NCI-H748 (cell line): ENCODE measurements around the gene SPHK1.

Experiments used
- DNase-seq: peaks from one replicate; lab custom pipeline; 2025; ENCODE audit not compliant: unreplicated experiment; lab: John Stamatoyannopoulos, UW

The SPHK1 gene

DNA sequence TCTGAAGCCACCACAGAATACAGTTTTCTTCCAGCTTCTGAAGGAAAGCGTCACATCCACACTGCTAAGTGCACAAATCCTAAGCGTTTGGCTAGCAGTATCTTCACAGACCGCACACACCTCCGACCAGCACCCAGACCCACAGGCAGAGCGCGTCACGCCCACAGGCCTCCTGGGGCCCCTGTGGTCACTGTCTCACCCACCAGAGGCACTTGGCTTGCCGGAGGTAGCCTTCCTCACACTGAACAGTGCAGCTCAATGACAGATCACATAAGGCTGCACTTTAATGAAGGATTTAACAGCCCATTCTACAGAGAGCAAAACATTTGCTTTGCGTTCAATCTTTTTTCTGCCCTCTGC, 21.2 kb downstream of the SPHK1 start:
- no peak for DNase-seq

DNA sequence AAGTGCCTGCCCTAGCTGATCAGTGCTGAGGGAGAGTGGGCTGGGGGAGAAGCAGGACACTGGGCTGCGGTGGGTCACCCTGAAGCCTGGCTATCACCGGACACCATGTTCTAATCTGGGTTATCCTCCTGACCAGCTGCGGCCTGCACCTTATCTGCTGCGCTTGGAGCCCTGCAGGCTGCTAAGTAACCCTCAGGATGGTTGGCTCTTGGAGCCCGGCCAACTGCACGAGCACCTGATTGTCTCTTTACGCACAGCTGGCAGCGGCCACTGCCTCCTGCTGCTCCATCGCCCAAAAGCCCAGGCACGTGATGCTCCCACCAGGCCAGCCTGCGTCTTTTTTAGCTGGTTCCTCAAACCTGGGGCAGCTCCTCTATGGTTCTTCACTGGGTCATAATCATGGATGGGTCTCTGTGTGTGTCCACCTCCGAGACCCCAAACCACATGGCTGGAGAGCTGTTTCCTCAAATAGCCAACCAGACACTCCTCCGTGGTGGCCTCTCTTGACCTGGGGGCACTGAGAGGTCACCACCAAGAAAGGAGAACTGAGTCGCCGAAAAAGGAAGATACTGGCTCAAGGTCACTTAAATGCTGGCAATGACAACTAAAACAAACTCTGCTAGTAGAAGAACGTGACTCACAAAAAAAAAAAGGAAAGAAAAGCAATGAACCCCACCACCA, 21.7 kb downstream of the SPHK1 start:
- peak; percentile 22 for DNase-seq

DNA sequence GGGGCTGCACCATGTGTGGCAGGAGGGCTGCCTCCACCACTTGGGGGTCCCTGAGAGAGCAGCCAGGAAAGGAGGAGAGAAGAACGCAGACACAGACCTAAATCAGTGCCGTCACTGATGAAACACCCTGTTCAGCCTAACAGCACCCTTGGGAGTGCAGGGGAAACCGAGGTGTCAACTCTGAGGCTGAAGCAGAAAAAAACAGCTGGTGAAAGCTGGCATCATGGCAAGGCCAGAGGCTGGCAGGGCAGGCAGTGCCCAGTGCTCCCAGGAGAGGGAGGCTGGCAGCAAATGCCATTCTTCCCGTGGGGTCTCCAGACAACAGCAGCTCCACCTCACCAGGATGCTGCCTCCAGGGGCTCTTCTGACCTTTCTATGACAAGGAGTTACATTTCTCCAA, 23.1 kb downstream of the SPHK1 start:
- no peak for DNase-seq

- peak; percentile 42 for DNase-seq
These were observed 23.8 kb downstream of the SPHK1 start for GRCh38 chr17:76408037-76408849.

DNA sequence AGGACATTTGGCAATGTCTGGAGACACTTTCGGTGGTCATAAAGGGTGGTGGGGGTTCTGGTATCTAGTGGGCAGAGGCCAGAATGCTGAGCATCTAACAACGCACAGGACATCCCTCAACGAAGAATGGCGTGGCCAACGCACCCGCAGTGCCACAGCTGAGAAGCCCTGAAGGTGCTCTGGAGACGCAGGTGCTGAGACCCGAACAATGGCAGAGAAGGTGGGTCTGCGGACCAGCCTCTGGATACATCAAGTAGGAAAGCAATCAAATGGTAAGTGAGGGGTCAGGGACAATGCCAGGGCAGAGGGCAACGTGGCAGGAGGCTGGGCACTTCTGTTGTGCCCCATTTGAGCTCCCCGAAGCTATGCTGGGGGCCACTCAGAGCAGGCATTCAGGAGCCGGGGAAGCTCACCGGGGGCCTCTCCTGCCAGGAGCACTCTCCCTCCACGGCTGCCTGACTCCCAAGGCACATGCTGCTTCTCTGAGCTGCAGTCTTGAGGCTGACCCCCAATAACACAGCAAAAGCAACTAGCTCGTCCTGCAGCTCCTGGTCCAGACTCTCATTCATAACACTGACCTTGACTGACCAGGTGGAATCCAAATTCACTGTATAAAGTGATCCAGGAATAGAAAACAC, 26.0 kb downstream of the SPHK1 start:
- no peak for DNase-seq

GRCh38 chr17:76411247-76411646, 26.8 kb downstream of the SPHK1 start:
- no peak for DNase-seq

GRCh38 chr17:76414334-76415295, 30.2 kb downstream of the SPHK1 start:
- no peak for DNase-seq

DNA sequence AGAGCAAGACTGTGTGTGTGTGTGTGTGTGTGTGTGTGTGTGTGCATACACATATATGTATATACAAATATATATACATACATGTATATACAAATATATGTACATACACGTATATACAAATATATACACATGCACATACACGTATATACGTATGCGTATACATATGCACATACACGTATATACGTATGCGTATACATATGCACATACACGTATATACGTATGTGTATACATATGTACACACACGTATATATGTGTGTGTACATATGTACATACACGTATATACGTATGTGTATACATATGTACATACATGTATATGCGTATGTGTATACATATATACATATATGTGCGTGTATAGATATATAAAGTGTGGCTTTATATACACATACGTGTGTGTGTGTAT, 31.4 kb downstream of the SPHK1 start:
- no peak for DNase-seq

DNA sequence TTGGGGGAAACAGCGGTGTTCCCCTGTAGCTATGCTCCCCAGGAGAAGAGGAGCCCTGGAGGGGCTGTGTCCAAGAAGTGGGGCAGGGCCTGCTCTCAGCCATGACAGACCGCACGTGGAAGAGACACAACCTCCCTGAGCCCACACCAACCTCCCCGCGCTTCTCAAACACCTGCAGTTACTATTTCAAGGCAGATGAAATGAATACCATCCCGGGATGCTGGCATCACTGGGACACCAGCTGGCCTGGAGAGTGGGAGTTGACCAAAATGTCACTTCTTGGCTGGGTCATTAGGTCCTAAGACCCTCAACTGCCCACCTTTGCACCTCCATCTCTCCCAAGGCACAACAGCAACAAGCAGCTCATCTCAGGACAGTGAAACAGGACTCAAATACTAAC, 32.0 kb downstream of the SPHK1 start:
- DNase-seq, result no peak

- DNase-seq, result no peak
These were observed 32.5 kb downstream of the SPHK1 start for GRCh38 chr17:76416899-76417298.

- DNase-seq, result no peak
These were observed 33.2 kb downstream of the SPHK1 start for GRCh38 chr17:76417499-76418143.

GRCh38 chr17:76419576-76420260, 35.3 kb downstream of the SPHK1 start:
- DNase-seq, result no peak

- DNase-seq, result no peak
These were observed 36.1 kb downstream of the SPHK1 start for GRCh38 chr17:76420356-76421043.

DNA sequence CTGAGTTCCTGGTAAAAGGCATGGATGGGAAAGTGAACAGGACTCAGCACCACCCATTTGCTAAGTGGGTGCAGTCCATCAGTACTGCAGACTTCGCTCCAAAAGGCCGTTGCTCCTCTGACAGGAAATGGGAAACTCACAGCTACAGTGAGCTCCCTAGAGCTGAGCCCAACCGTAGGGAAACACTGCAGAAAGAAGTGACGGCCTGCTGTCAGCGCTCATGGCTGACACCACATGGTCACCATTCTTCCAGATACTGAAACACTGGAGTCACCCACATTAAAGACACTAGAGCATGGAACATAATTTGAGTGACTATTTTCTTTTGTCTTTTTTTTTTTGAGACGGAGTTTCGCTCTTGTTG, 36.6 kb downstream of the SPHK1 start:
- no peak for DNase-seq

- no peak for DNase-seq
These were observed 38.0 kb downstream of the SPHK1 start for GRCh38 chr17:76422406-76422805.

- no peak for DNase-seq
These were observed 38.5 kb downstream of the SPHK1 start for GRCh38 chr17:76422860-76423259.

DNA sequence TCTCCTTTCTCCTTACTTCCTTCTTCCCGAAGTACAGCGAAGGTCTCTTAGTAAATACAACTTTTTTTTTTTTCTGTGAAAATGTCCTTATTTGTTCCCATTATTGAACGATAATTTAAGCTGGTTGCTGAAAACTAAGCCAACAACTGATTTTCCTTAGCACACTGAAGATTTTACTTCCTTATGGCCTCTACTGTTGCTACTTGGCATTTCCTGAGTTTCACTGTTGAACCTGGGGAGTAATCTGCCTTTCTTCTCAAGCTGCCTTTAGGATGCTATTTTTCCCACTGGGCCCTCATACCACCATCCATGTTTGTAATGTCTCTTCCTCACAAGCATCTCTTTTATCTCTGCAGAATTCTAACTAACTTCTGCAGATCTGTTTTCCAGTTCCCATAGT, 42.4 kb downstream of the SPHK1 start:
- no peak for DNase-seq

GRCh38 chr17:76427501-76428231, 43.3 kb downstream of the SPHK1 start:
- DNase-seq, result no peak

DNA sequence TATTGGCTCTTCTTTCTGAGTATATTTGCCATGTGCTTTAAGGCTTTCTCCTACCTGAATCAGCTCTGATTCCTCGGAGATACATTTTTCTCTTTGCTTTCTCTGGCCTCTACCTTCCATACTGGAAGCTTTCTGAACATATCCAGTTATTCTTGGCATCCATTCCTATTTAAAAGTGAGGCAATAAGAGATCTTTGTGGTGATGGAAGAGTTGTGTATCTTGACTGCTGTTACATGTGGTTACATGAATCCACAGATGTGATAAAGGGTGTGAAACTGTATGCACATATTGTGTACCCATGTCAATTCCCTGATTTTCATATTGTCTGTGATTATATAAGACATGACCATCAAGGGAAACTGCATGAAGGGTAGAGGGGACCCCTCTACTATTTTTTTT, 44.1 kb downstream of the SPHK1 start:
- DNase-seq, result no peak
